ENCODE data around the gene OR2B2.

GRCh38 chr6:27865850-27866356 is 46.3 kb downstream of the OR2B2 start:
- no peak for TF ChIP-seq CTCF (IDR thresholded peaks at IDR 0.05; ENCODE audit: insufficient read depth, low read length, poor library complexity, severe bottlenecking)
- no peak for TF ChIP-seq EZH2phosphoT487 (conservative IDR thresholded peaks at IDR 0.05; ENCODE audit: low read length)
